Epithelial cell of proximal tubule (primary cell): ENCODE measurements around the gene IRF4. TPM values are rescaled to one million over a fixed set of nuclear protein-coding genes. Genes with fewer than 3 reads are reported as not detected.

Experiments
- DNase-seq: peaks from one replicate; pipeline ENCODE4 v3.0.0-alpha.2; 2011; ENCODE audit warnings: low read depth
- H3K4me3 ChIP-seq: 2 replicates; pipeline ENCODE4 v1.5.1; 2011; ENCODE audit warnings: low read depth, mild to moderate bottlenecking, low read length
- total RNA-seq: library from RNA; depleted of rRNA; stranded (reverse); fragments of >200 nt; gene quantifications from 2 replicates; pipeline ENCODE4 v1.2.3, GENCODE V29; 2015
- TF ChIP-seq, protein P1 (sequence below): conservative IDR thresholded peaks from 2 replicates; pipeline ENCODE4 v1.5.1; 2012; ENCODE audit warnings: low read depth, mild to moderate bottlenecking, low read length

Gene IRF4
- total RNA-seq, 1 donor from 2014 or later = 0.23 TPM

- no peak for DNase-seq
- TF ChIP-seq, protein P1, sequence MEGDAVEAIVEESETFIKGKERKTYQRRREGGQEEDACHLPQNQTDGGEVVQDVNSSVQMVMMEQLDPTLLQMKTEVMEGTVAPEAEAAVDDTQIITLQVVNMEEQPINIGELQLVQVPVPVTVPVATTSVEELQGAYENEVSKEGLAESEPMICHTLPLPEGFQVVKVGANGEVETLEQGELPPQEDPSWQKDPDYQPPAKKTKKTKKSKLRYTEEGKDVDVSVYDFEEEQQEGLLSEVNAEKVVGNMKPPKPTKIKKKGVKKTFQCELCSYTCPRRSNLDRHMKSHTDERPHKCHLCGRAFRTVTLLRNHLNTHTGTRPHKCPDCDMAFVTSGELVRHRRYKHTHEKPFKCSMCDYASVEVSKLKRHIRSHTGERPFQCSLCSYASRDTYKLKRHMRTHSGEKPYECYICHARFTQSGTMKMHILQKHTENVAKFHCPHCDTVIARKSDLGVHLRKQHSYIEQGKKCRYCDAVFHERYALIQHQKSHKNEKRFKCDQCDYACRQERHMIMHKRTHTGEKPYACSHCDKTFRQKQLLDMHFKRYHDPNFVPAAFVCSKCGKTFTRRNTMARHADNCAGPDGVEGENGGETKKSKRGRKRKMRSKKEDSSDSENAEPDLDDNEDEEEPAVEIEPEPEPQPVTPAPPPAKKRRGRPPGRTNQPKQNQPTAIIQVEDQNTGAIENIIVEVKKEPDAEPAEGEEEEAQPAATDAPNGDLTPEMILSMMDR = no peak
- H3K4me3 ChIP-seq = no peak overlapping the region
Measured at GRCh38 chr6:394641-395289, 3.2 kb downstream of the IRF4 start.

GRCh38 chr6:395432-396125, 4.0 kb downstream of the IRF4 start:
- no peak for DNase-seq
- TF ChIP-seq, protein P1 = no peak

DNA sequence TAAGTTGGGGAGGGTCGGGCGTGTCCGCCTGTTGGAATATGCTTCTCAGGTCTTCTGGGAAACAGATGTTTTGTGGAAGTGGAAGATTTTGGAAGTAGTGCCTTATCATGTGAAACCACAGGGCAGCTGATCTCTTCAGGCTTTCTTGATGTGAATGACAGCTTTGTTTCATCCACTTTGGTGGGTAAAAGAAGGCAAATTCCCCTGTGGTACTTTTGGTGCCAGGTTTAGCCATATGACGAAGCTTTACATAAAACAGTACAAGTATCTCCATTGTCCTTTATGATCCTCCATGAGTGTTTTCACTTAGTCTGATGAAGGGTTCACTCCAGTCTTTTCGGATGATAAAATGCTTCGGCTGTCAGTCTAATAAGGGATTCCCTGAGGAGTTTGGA, 4.6 kb downstream of the IRF4 start:
- DNase-seq = no peak
- no peak overlapping the region for H3K4me3 ChIP-seq
- TF ChIP-seq, protein P1 = no peak

More at GRCh38 chr6:395432-396125, 4.0 kb downstream of the IRF4 start:
- H3K4me3 ChIP-seq = no peak overlapping the region

DNA sequence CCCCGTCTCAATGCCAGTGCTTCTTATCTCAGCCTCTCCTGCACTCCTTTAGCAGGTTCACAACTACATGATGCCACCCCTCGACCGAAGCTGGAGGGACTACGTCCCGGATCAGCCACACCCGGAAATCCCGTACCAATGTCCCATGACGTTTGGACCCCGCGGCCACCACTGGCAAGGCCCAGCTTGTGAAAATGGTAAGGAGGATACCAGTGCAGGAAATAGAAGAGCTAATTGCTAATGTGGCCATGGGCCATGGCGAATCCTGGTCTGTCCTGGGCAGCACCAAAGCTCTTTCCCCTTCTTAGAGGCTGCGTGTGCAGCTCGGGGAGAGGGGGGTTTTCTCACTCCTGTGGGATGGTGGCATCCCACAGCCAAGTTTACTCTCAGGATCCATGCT, 5.5 kb downstream of the IRF4 start:
- DNase-seq = no peak
- H3K4me3 ChIP-seq = no peak overlapping the region
- TF ChIP-seq, protein P1 = no peak

DNA sequence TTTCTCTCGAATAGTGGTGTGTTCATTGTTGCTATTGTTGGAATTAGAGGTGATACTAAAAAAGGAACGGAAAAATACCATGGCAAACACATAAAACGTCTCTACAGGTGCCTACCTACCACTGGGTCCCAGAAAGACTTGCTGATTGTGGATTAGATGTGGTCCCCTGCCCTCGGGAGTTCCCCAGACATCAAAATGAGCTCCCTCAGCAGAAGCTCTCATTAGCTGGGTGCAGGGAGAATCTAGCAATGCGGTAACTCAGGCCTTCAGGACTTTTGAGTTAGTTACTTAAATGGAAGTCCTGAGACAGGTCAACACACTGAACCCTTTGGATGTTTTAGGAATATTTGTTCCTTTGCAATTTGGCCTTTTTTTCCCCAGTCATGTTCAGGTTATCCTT, 6.1 kb downstream of the IRF4 start:
- DNase-seq = no peak
- TF ChIP-seq, protein P1 = no peak
- no peak overlapping the region for H3K4me3 ChIP-seq

DNA sequence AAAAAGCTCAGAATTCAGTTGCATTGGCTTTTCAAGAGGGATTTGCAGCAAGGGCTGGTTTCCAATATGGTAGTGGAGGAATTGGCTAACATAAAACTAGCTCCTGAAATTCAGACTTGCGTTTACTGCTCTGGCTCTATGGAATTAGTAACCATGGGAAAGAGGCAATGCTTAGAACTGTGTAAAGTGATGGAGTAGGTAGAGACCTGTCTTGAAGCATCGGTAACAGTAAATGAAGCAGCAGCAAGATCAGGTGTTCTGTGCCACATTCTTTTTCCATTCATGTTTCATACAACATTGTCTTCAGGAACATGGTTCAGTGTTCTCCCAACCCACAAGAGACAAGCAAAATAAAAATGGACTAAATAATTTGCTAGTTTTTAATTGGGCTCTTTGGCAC, 6.5 kb downstream of the IRF4 start:
- H3K4me3 ChIP-seq = no peak overlapping the region
- TF ChIP-seq, protein P1 = no peak
- no peak for DNase-seq
